Epithelial cell of esophagus (primary cell): Measurements from ENCODE around the gene MLPH.

ENCODE experiments used
- DNase-seq: peaks from one replicate; pipeline ENCODE4 v3.0.0; 2010; ENCODE audit warnings: low read depth
- H3K4me3 ChIP-seq: 2 replicates; pipeline ENCODE4 v1.5.1; 2011; ENCODE audit warnings: mild to moderate bottlenecking, low read length, control low read depth
- TF ChIP-seq, protein P1 (sequence below): IDR thresholded peaks from 2 replicates; pipeline ENCODE4 v1.5.1; 2011; ENCODE audit warnings: low read depth, mild to moderate bottlenecking, low read length, control low read depth, inconsistent platforms; ENCODE audit not compliant: insufficient read depth; ENCODE audit errors: missing control alignments

MLPH gene

DNA sequence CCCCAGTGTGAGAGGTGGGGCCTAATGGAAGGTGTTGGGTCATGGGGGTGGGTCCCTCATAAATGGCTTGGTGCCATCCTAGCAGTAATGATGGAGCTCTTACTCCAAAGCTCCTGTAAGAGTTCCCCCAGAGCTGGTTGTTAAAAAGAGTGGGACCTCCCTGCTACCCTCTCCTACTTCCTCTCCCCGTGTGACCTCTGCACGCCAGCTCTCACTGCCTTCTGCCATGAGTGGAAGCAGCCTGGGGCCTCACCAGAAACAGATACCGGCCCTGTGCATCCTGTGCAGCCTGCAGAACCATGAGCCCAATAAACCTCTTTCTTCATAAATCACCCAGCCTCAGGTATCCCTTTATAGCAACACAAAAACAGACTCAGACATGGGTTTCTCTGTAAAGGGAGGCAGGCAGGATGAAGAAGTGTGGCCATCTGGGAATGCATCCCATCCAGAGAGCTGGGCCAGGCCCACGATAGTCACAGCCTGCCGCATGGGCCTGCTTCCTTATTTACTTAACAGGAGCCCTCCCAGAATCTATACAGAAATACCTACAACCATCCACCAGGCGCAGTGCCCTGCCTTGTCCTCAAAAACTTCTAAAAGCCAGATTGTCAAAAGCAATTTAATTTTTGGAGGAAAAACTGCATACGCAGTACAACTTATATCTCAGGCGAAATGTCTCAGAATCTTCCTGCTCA, 86.8 kb downstream of the MLPH start:
- H3K4me3 ChIP-seq, result no peak overlapping the region
- no peak for DNase-seq
- TF ChIP-seq, protein P1, sequence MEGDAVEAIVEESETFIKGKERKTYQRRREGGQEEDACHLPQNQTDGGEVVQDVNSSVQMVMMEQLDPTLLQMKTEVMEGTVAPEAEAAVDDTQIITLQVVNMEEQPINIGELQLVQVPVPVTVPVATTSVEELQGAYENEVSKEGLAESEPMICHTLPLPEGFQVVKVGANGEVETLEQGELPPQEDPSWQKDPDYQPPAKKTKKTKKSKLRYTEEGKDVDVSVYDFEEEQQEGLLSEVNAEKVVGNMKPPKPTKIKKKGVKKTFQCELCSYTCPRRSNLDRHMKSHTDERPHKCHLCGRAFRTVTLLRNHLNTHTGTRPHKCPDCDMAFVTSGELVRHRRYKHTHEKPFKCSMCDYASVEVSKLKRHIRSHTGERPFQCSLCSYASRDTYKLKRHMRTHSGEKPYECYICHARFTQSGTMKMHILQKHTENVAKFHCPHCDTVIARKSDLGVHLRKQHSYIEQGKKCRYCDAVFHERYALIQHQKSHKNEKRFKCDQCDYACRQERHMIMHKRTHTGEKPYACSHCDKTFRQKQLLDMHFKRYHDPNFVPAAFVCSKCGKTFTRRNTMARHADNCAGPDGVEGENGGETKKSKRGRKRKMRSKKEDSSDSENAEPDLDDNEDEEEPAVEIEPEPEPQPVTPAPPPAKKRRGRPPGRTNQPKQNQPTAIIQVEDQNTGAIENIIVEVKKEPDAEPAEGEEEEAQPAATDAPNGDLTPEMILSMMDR, result no peak

DNA sequence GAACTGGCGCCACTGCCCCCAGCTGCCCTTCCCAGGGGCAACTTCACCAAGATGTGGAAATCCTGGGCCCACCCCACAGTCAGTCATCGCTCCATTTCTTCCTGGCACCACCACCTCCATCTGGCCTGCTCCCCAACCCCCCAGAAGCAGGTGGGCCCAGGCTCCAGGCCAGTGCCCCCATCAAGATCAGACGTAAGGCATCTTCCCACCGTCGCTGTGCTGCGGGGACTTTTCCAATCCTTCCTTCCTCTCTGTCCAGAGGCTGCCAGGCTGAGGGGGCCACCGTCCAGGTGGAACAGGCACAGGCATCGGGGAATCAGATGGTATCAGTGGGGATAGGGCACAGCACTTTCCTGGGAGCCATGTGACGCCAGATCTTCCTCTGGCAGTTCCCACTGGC, 87.4 kb downstream of the MLPH start:
- H3K4me3 ChIP-seq, result no peak overlapping the region
- TF ChIP-seq, protein P1, result no peak
- DNase-seq, result no peak

DNA sequence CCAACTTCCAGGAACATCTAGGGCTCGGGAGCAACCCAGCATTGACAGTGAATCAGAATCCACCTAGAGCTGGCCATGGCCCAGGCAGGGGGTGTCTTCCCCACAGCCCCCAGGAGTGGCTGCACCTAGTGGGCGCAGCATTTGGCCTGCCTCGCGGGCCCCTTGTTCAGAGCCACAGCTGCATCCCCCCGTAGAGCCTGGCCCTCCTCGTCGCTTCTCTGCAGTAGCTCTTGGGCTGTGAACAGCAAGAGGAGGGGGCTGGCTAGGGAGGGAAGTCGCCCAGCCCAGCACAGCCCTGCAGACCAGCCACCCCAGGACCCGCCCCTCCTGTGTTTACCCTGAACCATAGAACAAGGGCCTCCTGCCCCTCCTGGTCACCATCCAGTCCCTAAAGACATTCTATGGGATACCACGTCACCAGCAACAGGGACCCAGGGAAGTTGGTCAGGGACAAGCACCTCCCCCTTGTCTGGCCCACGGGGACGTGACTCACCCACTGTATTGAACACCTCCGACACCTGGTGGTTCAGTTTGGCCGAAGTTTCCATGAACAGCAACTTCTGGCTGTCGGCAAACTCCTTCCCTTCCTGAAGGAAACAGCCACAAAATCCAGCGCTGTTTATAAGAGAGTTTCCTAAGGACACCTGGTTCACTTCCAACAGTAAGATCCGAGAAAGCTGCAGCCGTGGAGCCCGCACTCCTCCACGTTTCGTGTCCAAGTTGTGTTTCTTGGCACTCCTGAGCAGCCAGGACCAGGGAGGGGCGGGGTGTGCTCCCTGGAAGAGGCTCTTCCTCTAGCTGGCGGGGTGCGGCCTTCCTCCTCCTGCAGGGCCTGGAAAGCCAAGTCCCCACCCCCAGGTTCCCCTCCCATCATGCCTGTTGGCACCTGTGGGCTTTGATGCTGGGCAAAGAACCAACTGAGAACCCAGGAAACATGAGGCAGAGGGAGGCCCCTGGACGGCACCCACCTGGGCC, 88.1 kb downstream of the MLPH start:
- DNase-seq, result peak; percentile 88
- H3K4me3 ChIP-seq, result no peak overlapping the region
- TF ChIP-seq, protein P1, result peak; percentile 49

DNA sequence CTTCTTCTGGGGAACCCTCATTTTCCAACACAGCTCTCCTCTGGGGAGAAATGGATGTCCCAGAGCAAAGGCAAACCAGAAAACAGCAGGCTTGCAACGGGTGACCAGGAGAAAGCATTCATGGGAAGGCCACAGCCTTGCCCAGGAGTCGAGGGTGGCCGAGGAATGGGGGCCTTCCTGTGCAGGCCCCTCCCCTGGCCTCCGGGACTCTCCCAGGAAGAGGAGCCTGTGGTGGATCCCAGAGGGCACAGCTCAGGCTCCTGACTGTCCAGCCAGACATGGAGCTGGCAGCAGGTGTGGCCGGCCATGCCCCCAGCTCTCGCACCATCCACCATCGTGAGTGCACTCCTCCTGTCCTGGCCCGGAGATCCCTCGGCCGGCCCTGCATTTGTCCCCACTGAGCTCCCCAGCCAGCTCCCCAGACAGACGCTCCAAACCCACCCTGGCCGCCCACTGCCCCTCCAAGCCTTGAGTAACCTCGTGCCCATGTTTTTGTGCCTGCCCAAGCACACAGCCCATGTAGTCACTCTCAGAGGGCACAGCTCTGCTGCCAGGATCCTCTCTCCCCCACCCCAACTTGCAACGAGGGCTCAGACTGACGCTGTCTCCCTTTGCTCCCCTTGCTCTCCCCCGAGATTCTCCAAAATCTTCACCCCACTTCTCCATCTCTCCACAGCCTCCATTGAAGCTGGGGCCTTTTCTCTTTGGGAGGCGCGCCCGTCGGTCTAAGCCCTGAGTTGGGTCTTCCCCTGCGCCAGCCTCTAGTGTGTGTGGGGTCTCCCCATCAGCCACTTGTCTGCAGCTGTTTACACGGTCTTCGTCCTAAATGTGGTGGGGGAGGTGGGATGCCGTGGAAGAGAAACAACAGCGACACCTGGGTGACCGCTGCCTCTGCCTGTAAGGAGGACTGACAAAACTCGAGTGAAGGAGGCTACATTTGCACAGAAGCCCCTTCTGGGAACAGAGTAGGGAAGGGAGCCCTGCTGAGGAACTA, 89.1 kb downstream of the MLPH start:
- no peak overlapping the region for H3K4me3 ChIP-seq
- TF ChIP-seq, protein P1, result no peak
- DNase-seq, result no peak

DNA sequence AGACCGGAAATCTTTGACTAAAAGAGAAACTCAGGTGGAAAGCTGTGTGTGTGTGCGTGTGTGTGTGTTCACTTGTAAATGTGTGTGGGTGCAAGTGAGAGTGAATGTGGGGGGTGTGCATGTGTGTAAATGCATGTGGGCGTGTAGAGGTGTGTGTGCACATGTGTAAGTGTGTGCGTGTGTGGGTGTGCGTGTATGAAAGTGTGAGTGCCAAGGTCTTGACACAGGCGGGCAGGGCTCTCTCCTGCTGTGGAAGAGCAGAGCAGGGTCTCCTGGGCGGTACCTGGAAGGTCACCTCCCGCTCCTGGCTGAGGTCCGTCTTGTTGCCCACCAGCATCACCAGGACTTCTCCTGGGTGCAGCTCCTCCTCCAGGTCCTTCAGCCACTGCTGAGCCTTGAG, 89.9 kb downstream of the MLPH start:
- TF ChIP-seq, protein P1, result no peak
- no peak overlapping the region for H3K4me3 ChIP-seq
- DNase-seq, result no peak

DNA sequence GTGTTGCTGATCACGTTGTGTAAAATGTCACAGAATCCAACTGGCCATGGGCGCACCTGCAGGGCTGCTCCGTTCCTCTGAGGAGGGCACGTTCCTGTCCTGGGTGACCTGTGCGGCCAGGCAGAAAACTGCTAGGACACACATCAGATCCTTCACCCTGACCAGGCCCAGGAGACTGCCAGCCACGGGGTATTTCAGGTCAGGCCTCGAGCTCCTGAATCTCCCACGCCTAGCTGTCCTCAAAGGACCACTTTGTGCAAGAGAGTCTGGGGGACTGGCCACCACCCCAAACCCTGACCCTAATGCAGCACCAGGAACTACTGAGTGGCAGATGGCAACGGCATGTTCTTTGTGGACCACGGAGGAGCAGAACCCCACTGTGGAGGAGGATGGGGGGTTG, 90.4 kb downstream of the MLPH start:
- DNase-seq, result no peak
- no peak overlapping the region for H3K4me3 ChIP-seq
- TF ChIP-seq, protein P1, result no peak
